Embryonic facial prominence (tissue), 1 donor: ENCODE data around the gene CYP19A1.
"Not testable (repeated sequence)": the region's sequence is repeated elsewhere in the genome, so short reads cannot be mapped to it uniquely, and the experiment has no call there.

Experiments
- DNase-seq: peaks from one replicate; pipeline ENCODE4 v3.0.0-alpha.2; 2016; ENCODE audit errors: extremely low spot score

CYP19A1 gene

GRCh38 chr15:51262463-51262862 is 75.9 kb downstream of the CYP19A1 start:
- no peak for DNase-seq

- DNase-seq = not testable (repeated sequence)
Measured at GRCh38 chr15:51261113-51261512, 77.3 kb downstream of the CYP19A1 start.

- DNase-seq = no peak
Measured at GRCh38 chr15:51260202-51260601, 78.2 kb downstream of the CYP19A1 start.

DNA sequence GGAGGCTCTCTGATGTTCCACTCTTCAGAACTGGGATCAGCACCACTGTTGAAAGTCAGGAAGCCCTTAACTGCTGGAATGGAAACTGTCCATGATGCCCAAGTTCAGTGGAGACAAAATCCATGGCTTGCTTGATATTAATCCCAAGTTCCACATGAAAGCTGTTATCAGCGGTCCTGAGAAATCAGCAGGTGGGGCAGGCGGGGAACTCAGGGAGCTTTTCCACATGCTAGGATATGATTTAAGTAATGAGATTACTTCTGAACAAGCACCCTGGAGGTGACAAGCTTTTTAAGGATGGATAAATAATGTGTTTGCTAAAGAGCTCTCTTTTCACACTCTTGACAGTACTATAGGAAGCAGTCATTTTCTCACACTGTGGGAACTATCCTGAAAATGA is 82.9 kb downstream of the CYP19A1 start:
- no peak for DNase-seq

DNA sequence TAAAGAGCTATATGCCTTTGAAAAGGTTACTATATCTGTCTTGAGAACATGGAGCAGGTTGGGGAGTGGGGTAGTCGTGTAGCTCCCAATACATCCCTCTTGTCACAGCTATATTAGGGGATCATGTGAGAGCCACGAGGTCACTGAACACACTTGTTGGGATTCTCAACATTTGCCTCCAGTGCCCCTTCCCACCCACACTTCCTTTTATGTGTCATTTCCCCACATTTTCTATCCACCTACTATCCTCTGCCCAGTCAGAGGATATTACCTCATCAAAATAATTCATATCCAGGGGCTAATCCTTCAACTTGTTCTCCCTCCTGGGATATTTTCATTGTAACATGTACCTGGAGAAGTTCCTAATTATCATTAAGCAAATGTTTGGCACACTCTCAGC is 85.0 kb downstream of the CYP19A1 start:
- no peak for DNase-seq

- DNase-seq = no peak
Measured at GRCh38 chr15:51252671-51253070, 85.7 kb downstream of the CYP19A1 start.

DNA sequence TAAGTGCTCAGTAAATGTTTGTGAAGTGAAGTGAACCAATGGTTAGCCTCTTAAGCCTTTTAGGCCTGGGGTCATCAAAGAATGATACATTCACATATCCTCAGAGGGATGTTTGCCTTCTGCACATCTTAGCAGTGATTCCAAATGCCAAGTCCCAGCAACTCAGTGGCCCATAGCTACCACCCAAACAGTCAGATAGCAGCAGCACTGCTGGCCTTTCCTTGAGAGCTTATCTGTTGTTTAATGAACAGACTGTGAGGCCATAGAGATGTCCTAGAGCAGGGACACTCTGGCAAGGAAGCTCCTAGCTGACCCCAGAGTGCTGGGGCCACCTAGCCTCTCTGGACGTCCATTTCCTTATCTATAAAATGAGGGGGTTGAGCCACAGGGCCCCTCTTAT is 86.8 kb downstream of the CYP19A1 start:
- DNase-seq = no peak

- DNase-seq = no peak
Measured at GRCh38 chr15:51250217-51251011, 88.0 kb downstream of the CYP19A1 start.

DNA sequence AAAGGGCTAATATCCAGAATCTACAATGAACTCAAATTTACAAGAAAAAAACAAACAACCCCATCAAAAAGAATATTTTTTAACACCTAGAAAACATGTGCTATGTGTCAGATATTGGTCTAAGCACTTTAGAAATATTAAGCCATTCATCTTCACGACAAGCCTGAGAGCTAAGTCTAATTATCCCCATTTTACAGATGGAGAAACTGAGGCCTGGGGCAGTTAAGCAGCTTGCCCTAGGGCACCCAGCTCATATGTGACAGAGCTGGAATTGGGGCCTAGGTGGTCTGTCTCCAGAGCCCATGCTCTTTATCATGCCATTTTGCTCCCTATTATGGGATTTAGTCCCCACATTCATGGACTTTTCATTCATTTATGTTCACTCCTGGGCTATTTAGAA is 92.8 kb downstream of the CYP19A1 start:
- no peak for DNase-seq

- DNase-seq = no peak
Measured at GRCh38 chr15:51244423-51244869, 94.0 kb downstream of the CYP19A1 start.

- DNase-seq = no peak
Measured at GRCh38 chr15:51243774-51244173, 94.6 kb downstream of the CYP19A1 start.

- DNase-seq = no peak
Measured at GRCh38 chr15:51240066-51240465, 98.3 kb downstream of the CYP19A1 start.

DNA sequence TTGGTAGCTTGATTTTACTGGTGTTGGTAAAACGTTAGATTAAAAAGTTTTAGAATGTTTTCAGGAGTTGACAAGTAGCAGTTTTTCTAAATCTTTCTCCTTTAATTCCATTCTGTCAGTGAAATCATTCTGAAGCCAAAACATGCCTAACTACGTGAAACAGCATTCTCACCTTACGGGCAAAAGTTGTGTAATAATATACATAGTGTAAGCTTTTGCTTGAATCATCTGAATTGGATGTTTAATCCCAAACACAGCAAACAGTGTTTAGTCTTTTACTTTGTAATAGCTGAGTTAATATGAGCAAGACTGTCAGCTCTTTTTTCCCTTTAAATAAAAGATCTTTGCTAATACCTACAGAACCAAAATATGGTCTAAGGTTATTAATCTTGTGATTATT is 100.6 kb downstream of the CYP19A1 start:
- DNase-seq = no peak

GRCh38 chr15:51234176-51234927 is 104.0 kb downstream of the CYP19A1 start:
- DNase-seq = no peak

GRCh38 chr15:51232581-51232980 is 105.8 kb downstream of the CYP19A1 start:
- no peak for DNase-seq

GRCh38 chr15:51229907-51230330 is 108.5 kb downstream of the CYP19A1 start:
- no peak for DNase-seq

DNA sequence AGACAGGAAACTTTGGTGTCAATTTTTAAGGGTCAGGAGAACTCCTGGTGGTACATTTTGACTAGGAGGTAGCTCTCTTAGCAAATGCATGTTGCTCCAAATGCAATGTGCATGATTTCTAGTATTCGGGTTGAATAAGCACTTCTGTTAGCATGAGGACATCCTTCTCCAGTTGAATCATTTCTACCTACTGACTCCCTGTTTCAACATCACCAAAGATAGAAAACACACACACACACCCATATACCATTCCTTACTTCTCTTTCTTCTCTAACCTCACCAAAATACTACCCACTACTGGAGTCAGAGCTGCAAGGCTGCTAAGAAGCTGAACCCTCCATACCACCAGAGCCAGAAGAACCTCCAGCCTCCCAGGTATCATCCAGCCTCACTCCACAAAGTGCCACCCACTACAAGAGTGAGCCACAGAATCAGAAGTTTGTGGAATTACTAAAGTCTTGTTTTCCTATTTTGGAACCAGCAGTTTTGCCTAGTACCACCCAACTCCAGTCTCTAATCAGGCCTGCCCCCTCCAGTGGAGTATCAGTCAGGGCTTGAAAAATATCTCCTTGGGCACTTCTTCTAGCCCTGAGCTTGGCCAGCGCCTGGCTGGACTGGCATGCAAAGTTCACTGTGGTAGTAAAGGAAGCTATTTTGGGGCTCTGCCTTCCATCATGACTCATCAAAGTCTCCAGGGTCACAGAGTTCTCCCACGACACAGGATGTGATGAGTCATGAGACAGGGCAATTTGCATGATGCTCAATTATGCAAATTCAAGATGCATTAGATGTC is 110.3 kb downstream of the CYP19A1 start:
- DNase-seq = no peak

- no peak for DNase-seq
Measured at GRCh38 chr15:51226576-51227210, 111.7 kb downstream of the CYP19A1 start.

- no peak for DNase-seq
Measured at GRCh38 chr15:51224428-51224827, 114.0 kb downstream of the CYP19A1 start.

DNA sequence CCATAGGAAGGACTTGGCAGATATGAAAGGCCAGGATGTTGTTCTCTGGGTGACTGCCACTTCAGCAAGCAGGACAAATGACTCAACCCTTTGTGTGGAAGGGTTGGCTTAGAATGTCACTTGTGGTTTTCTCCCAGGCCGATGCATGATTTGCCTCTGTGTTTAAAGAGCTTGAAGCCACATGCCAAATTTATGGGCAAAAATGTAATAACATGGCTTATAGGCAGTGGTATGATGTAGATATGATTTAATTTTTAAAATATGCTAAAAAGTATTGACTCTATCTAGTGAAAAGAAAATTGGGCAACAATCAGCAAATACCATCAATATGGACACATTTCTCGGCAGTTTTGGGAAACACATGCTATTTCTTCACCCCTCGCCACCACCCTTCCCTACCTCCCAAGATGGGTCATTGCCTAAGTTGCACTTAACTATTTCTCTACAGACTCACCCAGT is 114.6 kb downstream of the CYP19A1 start:
- DNase-seq = no peak

DNA sequence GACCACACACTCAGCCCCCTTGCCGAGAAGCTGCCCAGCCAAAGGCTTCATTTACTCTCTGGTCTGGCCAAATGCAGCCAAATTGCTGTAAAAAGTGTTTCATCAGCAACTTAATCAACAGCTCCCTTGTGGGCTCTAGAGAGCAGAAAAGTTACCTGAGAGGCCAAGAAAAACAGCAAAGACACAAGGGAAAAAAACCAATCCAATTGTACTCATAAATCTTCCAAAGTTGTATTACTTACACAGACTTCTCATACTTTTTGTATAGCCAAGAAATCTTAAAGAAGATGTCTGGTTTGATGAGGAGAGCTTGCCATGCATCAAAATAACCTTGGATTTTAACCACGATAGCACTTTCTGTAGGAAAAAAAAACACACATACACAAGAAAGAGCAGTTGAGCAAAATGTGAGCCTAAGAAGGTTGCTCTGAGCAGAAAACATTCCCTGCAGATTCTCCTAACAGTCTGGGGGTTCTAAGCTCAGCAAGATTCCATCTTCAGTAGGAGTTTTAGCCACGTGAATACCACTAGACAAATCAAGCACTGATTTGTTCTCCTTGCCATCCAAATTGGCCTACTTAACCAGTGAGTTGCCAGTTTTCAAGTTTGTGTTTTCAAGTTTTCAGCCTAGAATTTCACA is 120.0 kb downstream of the CYP19A1 start:
- DNase-seq = no peak
